ENCODE measurements around the gene PRKRA. TPM values are rescaled to one million over a fixed set of nuclear protein-coding genes. Genes with fewer than 3 reads are reported as not detected.

Gene PRKRA
- total and polyA plus RNA-seq, 9 of the 15 experiments (the other 6 are each of a cell fraction or from before 2014, with no cell fraction given), result 14.1 to 78.1 (median 52.3) TPM

DNA sequence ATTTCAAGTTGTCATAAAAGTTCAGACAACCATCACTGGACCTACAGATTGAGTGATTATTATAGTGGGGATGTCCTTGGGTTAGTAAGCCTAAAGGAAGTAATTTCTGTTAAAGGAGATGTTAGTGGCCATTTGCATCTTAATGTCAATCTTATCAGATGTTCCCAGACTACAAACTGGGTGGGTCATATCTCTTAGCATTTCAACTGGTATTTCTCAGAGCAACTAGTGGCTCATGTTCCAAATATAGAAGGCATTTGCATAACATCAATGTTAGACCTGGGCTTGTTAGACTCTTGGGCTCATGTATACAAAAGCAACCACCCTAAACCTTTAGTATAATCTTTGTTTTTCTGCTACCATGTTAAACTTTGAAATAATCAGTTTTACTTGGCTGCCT is 47.2 kb upstream of the PRKRA start (continued):
- TF ChIP-seq HNRNPLL (IDR thresholded peaks at IDR 0.05; ENCODE audit: low read depth, low read length, poor library complexity, severe bottlenecking) (no peak), SMARCE1 (IDR thresholded peaks at IDR 0.05) (0 out of 2 replicates have a peak, but pooled peaks have one; percentile 37), RBM34 (IDR thresholded peaks at IDR 0.05; ENCODE audit: borderline replicate concordance, insufficient read depth, low read length) (no peak), ZNF699 (CRISPR knock-in tag; IDR thresholded peaks at IDR 0.05; ENCODE audit: insufficient replicate concordance) (no peak), ETV6 (IDR thresholded peaks at IDR 0.05; ENCODE audit: borderline replicate concordance in 1 of 2, low read depth in 2 of 2, low read length in 1 of 2) (no peak), ETV6 (CRISPR knock-in tag; IDR thresholded peaks at IDR 0.05; ENCODE audit: borderline replicate concordance) (no peak), ZNF140 (CRISPR knock-in tag; IDR thresholded peaks at IDR 0.05) (no peak), POLR2A (conservative IDR thresholded peaks at IDR 0.05) (no peak), ZNF217 (CRISPR knock-in tag; IDR thresholded peaks at IDR 0.05) (no peak), NFE2 (IDR thresholded peaks at IDR 0.05; ENCODE audit: low read depth) (no peak), HNRNPUL1 (IDR thresholded peaks at IDR 0.05; ENCODE audit: low read length) (no peak), ZNF79 (CRISPR knock-in tag; IDR thresholded peaks at IDR 0.05; ENCODE audit: low read depth) (no peak), SLC30A9 (CRISPR knock-in tag; IDR thresholded peaks at IDR 0.05) (no peak), CBX5 (IDR thresholded peaks at IDR 0.05; ENCODE audit: borderline replicate concordance, low read depth) (no peak), LARP7 (IDR thresholded peaks at IDR 0.05) (no peak), ZNF644 (tag; IDR thresholded peaks at IDR 0.05; ENCODE audit: low read depth) (no peak), TAL1 (IDR thresholded peaks at IDR 0.05) (peak; percentile 60), RBM39 (optimal IDR thresholded peaks at IDR 0.05; ENCODE audit: low read depth, low read length) (no peak), CSDE1 (IDR thresholded peaks at IDR 0.05) (no peak), RBM25 (IDR thresholded peaks at IDR 0.05; ENCODE audit: low read depth, low read length, severe bottlenecking) (no peak), BRCA1 (IDR thresholded peaks at IDR 0.05) (no peak), BRCA1 (CRISPR knock-in tag; IDR thresholded peaks at IDR 0.05) (no peak), GTF2F1 (IDR thresholded peaks at IDR 0.05; ENCODE audit: low read depth, low read length) (no peak), NR4A1 (CRISPR knock-in tag; IDR thresholded peaks at IDR 0.05) (no peak), NR4A1 (tag; IDR thresholded peaks at IDR 0.05) (no peak), ZNF121 (CRISPR knock-in tag; conservative IDR thresholded peaks at IDR 0.05) (no peak), CEBPB (tag; IDR thresholded peaks at IDR 0.05) (no peak)
- TF ChIP-seq, protein P1, sequence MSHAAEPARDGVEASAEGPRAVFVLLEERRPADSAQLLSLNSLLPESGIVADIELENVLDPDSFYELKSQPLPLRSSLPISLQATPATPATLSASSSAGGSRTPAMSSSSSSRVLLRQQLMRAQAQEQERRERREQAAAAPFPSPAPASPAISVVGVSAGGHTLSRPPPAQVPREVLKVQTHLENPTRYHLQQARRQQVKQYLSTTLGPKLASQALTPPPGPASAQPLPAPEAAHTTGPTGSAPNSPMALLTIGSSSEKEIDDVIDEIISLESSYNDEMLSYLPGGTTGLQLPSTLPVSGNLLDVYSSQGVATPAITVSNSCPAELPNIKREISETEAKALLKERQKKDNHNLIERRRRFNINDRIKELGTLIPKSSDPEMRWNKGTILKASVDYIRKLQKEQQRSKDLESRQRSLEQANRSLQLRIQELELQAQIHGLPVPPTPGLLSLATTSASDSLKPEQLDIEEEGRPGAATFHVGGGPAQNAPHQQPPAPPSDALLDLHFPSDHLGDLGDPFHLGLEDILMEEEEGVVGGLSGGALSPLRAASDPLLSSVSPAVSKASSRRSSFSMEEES (CRISPR knock-in tag; IDR thresholded peaks at IDR 0.05), result no peak
- TF ChIP-seq, protein P2, sequence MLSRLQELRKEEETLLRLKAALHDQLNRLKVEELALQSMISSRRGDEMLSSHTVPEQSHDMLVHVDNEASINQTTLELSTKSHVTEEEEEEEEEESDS (CRISPR knock-in tag; IDR thresholded peaks at IDR 0.05), result no peak
- TF ChIP-seq, protein P3, sequence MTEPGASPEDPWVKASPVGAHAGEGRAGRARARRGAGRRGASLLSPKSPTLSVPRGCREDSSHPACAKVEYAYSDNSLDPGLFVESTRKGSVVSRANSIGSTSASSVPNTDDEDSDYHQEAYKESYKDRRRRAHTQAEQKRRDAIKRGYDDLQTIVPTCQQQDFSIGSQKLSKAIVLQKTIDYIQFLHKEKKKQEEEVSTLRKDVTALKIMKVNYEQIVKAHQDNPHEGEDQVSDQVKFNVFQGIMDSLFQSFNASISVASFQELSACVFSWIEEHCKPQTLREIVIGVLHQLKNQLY (CRISPR knock-in tag; conservative IDR thresholded peaks at IDR 0.05), result no peak
- TF ChIP-seq, protein P4, sequence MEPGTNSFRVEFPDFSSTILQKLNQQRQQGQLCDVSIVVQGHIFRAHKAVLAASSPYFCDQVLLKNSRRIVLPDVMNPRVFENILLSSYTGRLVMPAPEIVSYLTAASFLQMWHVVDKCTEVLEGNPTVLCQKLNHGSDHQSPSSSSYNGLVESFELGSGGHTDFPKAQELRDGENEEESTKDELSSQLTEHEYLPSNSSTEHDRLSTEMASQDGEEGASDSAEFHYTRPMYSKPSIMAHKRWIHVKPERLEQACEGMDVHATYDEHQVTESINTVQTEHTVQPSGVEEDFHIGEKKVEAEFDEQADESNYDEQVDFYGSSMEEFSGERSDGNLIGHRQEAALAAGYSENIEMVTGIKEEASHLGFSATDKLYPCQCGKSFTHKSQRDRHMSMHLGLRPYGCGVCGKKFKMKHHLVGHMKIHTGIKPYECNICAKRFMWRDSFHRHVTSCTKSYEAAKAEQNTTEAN (CRISPR knock-in tag; IDR thresholded peaks at IDR 0.05), result no peak

All from K562 (cell line).